Measurements from ENCODE around the gene CLEC3B. TPM values are rescaled to one million over a fixed set of nuclear protein-coding genes. Genes with fewer than 3 reads are reported as not detected.

The CLEC3B gene
- total RNA-seq, 1 donor from 2014 or later: not detected

- DNase-seq (ENCODE audit: extremely low read depth, low read depth, low spot score): no peak
These were observed 23.4 kb upstream of the CLEC3B start for GRCh38 chr3:45002720-45003119.

- no peak for DNase-seq (ENCODE audit: extremely low read depth, low read depth, low spot score)
These were observed 22.7 kb upstream of the CLEC3B start for GRCh38 chr3:45003406-45003805.

- DNase-seq (ENCODE audit: extremely low read depth, low read depth, low spot score): no peak
These were observed 22.2 kb upstream of the CLEC3B start for GRCh38 chr3:45003859-45004258.

GRCh38 chr3:45007091-45007490 is 19.0 kb upstream of the CLEC3B start:
- DNase-seq (ENCODE audit: extremely low read depth, low read depth, low spot score): no peak

GRCh38 chr3:45008117-45008516 is 18.0 kb upstream of the CLEC3B start:
- no peak for DNase-seq (ENCODE audit: extremely low read depth, low read depth, low spot score)

- no peak for DNase-seq (ENCODE audit: extremely low read depth, low read depth, low spot score)
These were observed 16.2 kb upstream of the CLEC3B start for GRCh38 chr3:45009868-45010267.

- no peak for DNase-seq (ENCODE audit: extremely low read depth, low read depth, low spot score)
These were observed 15.2 kb upstream of the CLEC3B start for GRCh38 chr3:45010811-45011333.

GRCh38 chr3:45011756-45012508 is 14.2 kb upstream of the CLEC3B start:
- peak; percentile 64 for DNase-seq (ENCODE audit: extremely low read depth, low read depth, low spot score)

- no peak for DNase-seq (ENCODE audit: extremely low read depth, low read depth, low spot score)
These were observed 13.5 kb upstream of the CLEC3B start for GRCh38 chr3:45012577-45012976.

- no peak for DNase-seq (ENCODE audit: extremely low read depth, low read depth, low spot score)
These were observed 9.2 kb upstream of the CLEC3B start for GRCh38 chr3:45016916-45017315.

GRCh38 chr3:45017821-45018220 is 8.3 kb upstream of the CLEC3B start:
- no peak for DNase-seq (ENCODE audit: extremely low read depth, low read depth, low spot score)

GRCh38 chr3:45020534-45020933 is 5.6 kb upstream of the CLEC3B start:
- DNase-seq (ENCODE audit: extremely low read depth, low read depth, low spot score): no peak

GRCh38 chr3:45021524-45022297 is 4.4 kb upstream of the CLEC3B start:
- DNase-seq (ENCODE audit: extremely low read depth, low read depth, low spot score): no peak

- no peak for DNase-seq (ENCODE audit: extremely low read depth, low read depth, low spot score)
These were observed 2.4 kb upstream of the CLEC3B start for GRCh38 chr3:45023675-45024074.

GRCh38 chr3:45024542-45025255 is 1.4 kb upstream of the CLEC3B start:
- DNase-seq (ENCODE audit: extremely low read depth, low read depth, low spot score): no peak

GRCh38 chr3:45026957-45027356 is 854 bp downstream of the CLEC3B start:
- no peak for DNase-seq (ENCODE audit: extremely low read depth, low read depth, low spot score)

- no peak for DNase-seq (ENCODE audit: extremely low read depth, low read depth, low spot score)
These were observed 1.3 kb downstream of the CLEC3B start for GRCh38 chr3:45027441-45027840.

- DNase-seq (ENCODE audit: extremely low read depth, low read depth, low spot score): no peak
These were observed 3.1 kb downstream of the CLEC3B start for GRCh38 chr3:45029216-45029615.

GRCh38 chr3:45029661-45030060 is 3.6 kb downstream of the CLEC3B start:
- DNase-seq (ENCODE audit: extremely low read depth, low read depth, low spot score): no peak

- no peak for DNase-seq (ENCODE audit: extremely low read depth, low read depth, low spot score)
These were observed 5.4 kb downstream of the CLEC3B start for GRCh38 chr3:45031531-45031930.

GRCh38 chr3:45032113-45032512 is 6.0 kb downstream of the CLEC3B start:
- DNase-seq (ENCODE audit: extremely low read depth, low read depth, low spot score): no peak

Measured in glomerular endothelial cell (primary cell).